Amniotic epithelial cell (primary cell): Measurements from ENCODE around the gene DES.
"Not testable (repeated sequence)": the region's sequence is repeated elsewhere in the genome, so short reads cannot be mapped to it uniquely, and the experiment has no call there.

ENCODE experiments used
- DNase-seq: peaks from one replicate; pipeline ENCODE4 v3.0.0-alpha.2; 2010; ENCODE audit warnings: low read depth

Gene DES

DNA sequence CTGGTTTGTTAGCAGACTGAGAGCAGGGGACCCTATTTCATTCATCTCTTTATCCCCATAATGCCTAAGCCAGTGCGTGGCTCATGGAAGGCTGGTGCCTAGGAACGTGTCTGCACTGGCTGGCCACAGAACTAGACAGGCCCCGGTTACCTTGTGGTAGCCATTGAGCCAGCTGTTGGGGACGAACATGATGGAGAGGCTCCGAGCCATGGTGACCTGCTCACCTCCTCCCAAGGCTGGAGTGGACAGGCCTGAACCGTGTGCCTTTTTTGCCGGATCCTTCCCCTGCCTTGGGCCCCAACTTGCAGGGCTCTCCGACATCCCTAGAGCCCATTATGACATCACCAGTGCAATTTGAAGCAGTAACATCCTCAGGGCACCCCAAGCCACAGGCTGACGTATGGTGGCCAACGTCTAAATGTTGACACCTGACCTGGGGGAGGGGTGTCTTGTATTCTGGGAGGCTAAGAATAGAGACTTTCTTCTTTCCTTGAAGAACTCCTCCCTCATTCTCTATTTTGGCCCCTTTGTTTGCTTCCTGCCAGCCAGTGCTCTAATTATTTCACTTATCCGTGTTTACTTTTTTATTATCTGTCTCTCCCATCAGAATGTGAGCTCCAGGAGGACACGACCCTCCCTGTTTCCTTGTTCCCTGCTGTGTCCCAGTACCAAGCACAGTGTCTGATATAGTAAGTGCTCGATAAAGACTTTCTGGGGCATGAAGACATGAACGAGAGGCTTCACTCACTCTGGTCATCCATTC, 18.3 kb upstream of the DES start:
- no peak for DNase-seq

DNA sequence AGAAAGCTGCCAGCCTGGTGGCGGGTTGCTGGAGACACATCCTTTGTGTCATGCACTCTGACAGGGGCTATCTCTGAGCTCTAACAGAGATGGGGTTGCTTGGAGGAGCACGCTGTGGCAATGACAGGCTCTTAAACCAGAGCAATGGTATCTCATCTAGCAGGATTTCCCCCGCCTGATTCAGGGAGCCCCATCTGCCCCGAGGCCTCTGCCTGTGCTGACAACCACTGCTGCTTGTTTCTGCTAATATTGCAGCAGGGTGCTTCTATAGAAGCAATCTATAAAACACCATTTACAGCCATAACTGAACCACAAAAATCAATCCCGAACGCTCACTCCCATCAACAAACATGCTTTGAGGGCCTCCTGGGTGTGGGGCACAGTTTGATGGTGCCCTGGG, 17.6 kb upstream of the DES start:
- DNase-seq: no peak

DNA sequence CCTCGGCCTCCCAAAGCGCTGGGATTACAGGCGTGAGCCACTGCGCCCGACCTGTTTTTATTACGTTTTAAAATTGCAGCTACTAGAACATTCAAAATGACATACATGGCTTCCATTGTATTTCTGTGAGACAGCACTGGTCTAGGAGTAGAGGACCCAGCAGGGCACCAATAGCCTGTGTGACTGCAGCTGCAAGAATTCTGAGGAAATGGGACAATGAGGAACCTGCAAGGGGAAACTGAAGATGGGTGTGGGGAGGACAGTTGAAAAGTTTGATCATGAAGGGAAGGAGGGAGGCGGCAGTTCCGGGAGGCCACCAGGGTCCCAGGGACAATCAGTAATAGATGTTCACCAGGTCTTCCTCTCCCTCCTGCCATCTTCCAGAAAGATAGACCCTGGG, 16.6 kb upstream of the DES start:
- DNase-seq: no peak

DNA sequence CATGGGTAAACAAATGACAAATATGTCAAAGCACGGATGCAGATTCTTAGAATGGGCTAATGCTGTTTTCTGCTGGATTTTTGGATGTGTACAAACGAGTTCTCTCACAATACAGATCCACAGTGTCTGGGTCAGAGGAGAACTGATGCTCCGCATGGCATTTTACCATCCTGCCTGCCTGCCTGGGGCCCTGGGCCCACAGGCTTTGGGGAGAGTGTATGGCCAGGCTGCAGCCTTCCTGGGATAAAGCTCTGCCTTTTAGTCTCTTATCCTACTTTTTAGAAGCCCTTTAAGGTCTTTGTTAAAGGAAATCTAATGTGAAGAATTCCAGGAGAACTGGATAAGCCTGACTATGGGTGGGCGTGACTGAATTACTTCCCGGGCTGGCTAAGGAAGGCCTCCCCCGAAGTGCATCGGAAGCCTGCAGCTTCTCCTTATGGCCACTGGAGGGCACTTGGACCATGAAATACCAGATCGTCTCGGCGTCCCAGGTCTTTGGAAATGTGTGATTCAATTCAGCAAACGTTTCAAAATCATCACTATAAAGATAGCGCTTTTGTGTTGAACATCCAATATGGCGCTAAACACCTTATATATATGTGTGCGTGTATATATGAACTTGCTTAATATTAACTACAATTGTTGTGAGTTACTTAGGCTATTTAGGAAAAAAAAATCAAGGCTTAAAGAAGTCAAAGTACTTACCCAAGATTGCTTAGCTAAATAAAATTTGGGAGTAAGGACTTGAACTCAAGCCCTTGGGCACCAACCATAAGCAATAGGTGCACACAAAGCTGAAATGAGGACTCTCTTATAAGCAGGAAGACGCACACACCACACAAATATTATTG, 15.3 kb upstream of the DES start:
- peak; percentile 86 for DNase-seq

DNA sequence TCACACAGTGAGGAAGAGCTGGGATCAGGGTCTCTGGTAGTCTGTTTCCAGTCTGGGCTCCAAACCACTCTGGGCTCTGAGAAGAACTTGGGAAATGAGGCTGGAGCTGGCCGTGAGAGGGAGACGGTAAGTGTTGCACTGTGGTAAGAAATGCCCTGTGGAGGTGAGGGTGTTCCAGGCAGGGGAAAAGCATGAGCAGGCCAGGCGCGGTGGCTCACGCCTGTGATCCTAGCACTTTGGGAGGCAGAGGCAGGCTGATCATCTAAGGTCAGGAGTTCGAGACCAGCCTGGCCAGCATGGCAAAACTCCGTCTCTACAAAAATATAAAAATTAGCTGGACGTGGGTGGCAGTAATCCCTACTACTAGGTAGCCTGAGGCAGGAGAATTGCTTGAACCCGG, 14.3 kb upstream of the DES start:
- no peak for DNase-seq

DNA sequence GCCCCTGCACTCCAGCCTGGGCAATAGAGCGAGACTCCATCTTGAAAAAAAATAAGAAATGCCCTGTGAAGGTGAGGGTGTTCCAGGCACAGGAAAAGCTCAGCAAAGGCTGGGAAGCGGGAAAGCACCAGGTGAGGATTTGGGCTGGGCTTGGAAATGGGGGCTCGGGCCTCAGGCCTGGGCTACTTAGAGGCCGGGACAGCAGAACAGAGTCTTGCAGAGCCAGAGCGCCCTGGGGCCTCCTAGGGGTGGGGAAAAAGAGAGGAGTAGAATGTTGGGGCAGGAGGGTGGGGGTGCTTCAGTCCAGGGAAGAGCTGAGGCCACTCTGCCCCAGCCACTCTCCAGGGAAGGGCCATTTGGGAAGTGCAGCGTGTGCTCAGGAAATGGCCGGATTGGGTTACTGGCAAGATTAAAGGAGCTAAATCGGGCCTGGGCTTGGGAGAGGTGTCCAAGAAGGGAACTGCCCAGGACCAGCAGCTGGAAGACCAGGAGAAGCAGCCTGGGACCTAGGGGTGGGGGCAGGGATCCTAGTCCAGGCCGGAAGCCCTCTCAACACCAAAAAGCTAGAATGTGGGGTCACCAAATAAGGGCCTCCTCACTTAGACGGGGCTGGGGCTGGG, 13.8 kb upstream of the DES start:
- no peak for DNase-seq

- no peak for DNase-seq
Measured at GRCh38 chr2:219404954-219405353, 13.2 kb upstream of the DES start.

- no peak for DNase-seq
Measured at GRCh38 chr2:219405451-219405850, 12.7 kb upstream of the DES start.

DNA sequence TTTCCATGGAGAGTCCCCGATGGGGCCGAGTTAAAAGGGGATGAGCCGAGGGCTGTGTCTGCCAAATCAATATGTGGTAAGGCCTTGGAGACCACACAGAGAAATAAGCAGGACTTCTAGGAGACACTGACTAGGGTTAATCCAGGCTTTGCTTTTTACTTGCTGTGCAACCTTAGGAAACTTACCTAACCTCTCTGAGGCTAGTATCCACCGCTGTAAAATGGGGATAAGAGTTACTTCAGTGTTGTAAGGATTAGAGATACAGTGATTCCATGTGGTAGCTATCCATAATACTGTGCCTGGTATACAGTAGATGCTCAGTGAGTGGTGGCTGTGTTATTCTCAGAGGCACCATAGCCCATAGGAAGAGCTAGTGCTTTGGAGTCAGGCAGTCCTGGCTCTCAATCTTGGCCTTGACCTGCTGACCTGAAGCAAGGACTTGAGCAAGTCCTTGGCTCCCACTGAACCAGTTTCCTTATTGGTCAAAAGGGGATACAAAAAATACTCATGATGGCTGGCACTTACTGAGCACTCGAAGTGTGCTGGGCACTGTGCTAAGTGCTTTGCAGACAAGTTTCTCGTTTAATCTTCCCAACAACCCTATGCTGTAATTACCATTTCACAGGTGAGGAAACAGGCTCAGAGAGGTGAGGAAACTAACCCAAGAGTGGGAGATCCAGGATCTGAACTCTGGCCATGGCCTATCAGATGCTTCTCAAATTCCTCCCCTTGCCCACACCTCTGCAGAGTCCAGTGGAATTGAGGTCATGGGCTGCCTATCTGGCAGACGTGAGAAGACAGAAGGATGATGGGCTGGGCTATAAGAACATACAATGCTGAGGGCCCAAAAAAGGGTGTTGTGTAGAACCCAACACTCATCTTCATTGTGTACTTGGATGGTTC, 12.0 kb upstream of the DES start:
- no peak for DNase-seq

DNA sequence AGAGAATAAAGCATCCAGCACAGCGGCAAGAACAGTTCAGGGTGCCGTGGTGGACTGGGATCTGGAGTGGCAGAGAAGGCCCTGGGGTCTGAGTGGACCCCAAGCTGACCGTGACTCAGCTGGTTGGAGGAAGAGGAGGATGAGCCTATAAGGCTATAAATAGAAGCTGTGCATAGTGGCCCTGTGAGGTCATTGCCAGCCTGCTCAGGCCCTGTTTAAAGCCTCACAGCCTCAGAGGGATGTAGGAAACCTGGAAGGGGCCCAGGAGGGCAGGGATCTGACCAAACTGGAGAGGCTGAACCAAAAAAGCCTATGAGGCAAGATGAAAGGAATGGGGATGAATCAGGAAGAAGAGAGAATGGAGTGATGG, 11.3 kb upstream of the DES start:
- DNase-seq: peak; percentile 83

- not testable (repeated sequence) for DNase-seq
Measured at GRCh38 chr2:219407343-219407742, 10.8 kb upstream of the DES start.

- no peak for DNase-seq
Measured at GRCh38 chr2:219408204-219408603, 10.0 kb upstream of the DES start.

- DNase-seq: peak; percentile 48
Measured at GRCh38 chr2:219408631-219409030, 9.5 kb upstream of the DES start.

DNA sequence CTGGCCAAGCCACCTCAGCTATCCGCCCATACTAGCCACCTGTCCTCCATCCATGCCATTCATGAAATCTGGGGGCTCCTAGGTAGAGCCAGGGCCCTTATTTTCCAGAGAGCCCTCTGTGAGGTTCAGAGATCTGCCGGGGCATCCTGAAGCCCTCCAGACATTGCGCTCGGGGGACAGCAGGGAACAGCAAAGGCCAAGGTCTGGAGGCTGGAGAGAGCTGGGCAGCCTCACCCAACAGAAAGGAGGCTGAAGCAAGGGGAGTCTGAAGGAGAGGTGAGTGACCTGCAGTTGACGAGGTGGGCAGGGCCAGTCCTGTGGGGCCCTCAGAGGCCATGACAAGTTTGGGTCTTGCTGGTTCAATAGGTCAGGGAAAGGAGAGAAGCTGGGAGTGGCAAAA, 8.6 kb upstream of the DES start:
- DNase-seq: no peak

GRCh38 chr2:219410390-219410789, 7.8 kb upstream of the DES start:
- no peak for DNase-seq

DNA sequence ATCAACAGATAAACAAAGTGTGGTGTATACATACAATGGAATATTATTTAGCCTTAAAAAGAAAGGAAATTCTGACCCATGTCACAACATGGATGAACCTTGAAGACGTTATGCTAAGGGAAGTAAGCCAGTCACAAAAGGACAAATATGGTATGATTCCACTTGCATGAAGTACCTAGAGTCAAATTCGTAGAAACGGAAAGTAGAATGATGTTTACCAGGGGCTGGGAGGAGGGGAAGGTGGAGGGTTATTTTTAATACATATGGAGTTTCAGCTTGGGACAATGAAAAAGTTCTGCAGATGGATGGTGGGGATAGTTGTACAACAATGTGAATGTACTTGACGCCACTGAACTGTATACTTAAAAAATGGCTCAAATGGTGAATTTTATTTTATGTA, 3.3 kb upstream of the DES start:
- no peak for DNase-seq

DNA sequence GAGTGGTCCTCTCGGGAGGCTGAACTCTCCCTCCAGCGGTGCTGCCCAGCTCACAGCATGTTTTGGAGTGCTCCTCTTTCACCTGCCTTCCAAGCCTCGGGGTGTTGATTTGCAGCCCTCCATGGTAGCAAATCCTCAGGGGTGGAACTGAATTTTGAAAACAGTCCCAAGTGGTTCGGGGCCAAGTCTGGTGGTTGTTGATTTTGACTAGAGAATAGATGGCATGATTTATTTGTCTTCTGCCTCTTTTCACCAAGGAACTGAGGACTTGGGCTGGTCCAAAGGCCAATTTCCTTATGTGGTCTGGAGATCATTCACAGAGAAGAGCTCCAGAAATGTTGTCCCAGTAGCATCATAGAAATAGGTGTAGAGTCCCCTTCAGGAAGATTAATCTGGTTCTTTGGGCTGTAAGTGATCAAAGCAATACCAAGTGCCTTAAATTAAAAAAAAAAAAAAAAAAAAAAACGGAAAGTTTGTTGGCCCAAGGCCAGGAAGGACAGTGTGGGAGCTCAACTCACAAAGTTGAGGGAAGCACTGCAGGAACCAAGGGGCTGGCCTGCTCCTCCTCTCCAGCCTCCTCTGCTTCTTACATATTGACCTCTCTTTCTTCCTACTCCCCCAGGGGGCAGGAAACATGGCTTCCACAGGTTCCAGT, 2.5 kb upstream of the DES start:
- DNase-seq: no peak

DNA sequence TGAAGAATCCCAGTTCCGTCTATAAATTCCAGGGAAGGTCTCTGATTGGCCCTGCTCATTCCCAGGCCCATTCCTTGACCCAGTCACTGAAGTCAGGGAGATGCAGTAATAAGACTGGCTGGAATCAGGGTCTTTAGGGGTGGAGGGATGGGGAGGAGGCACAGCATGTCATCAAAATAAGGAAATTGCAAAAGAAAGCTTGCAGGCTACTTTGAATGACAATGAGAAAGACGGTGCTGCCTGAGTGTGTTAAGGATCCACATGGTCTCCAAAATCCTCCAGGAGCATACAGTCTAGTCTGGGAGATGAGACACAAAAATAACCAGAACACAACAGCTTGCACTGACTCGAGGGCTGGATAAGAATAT, 2.0 kb upstream of the DES start:
- no peak for DNase-seq

DNA sequence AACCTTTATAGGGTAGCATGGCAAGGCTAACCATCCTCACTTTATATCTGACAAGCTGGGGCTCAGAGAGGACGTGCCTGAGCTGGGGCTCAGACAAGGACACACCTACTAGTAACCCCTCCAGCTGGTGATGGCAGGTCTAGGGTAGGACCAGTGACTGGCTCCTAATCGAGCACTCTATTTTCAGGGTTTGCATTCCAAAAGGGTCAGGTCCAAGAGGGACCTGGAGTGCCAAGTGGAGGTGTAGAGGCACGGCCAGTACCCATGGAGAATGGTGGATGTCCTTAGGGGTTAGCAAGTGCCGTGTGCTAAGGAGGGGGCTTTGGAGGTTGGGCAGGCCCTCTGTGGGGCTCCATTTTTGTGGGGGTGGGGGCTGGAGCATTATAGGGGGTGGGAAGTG, 1.2 kb upstream of the DES start:
- no peak for DNase-seq

DNA sequence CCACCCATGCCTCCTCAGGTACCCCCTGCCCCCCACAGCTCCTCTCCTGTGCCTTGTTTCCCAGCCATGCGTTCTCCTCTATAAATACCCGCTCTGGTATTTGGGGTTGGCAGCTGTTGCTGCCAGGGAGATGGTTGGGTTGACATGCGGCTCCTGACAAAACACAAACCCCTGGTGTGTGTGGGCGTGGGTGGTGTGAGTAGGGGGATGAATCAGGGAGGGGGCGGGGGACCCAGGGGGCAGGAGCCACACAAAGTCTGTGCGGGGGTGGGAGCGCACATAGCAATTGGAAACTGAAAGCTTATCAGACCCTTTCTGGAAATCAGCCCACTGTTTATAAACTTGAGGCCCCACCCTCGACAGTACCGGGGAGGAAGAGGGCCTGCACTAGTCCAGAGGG, 803 bp upstream of the DES start:
- peak; percentile 31 for DNase-seq

DNA sequence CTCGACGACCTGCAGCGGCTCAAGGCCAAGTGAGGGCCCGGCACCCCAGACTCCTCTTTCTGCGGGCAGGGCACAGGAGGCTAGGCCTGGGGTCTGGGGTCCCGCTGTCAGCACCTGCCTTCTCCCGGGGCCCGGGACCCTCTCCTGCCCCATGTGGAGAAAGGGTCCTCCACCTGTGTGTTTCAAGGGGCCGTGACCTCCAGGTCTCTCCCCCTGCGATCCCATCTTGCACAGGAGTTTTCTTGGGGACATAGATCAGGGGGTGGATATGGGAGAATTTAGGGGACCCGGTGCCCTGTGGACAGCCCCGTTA, 791 bp downstream of the DES start:
- DNase-seq: no peak
